HG03520 (cell line): Measurements from ENCODE around the gene PPDPF.
A peak's percentile ranks its signal among the peaks of the same experiment; 100 is the strongest.

ENCODE experiments used
- ATAC-seq: cut with Tn5 transposase; IDR thresholded peaks from one replicate; pipeline ENCODE4 v1.9.1; 2021; ENCODE audit warnings: mild to moderate bottlenecking, moderate library complexity; ENCODE audit not compliant: unreplicated experiment

PPDPF gene

DNA sequence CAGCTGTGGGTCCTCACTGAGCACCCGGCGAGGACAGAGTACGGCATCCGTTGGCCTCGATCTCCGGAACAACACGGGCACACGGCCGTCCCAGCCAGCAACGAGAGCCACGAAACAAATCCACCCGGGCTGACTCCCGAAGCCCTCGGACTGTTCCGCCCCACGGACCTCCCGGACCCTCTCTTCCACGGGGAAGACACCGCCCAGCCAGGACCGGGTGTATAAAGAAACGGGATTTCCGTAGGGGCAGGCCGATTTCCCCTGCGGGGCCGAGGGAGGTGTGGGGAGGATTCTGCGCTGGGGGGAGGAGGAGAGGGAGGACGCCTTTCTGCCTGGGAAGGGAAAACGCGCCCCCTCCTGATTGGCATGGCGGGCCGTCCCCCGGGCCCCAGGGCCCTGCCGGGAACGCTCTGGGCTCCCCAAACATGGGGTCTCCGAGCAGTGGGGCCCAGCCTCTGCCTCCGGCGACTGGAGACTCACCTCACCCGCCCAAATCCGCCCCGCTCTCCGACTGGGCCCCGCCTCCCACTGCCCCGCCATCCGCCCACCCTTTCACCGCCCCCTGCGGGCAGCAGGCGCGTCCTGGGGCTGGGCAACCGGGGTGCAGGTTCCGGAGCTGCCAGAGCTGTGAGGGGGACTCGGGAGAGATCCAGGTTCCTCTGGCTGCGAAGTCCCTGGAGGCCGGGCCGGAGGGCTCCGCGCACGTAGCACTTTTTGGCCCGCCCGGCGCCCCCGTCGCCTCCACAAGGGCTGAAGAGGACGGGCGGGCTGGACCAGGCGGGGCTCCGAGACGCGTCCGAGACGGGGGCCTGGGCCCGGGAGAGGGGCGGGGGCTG, 679 bp upstream of the PPDPF start:
- peak; percentile 22 for ATAC-seq

DNA sequence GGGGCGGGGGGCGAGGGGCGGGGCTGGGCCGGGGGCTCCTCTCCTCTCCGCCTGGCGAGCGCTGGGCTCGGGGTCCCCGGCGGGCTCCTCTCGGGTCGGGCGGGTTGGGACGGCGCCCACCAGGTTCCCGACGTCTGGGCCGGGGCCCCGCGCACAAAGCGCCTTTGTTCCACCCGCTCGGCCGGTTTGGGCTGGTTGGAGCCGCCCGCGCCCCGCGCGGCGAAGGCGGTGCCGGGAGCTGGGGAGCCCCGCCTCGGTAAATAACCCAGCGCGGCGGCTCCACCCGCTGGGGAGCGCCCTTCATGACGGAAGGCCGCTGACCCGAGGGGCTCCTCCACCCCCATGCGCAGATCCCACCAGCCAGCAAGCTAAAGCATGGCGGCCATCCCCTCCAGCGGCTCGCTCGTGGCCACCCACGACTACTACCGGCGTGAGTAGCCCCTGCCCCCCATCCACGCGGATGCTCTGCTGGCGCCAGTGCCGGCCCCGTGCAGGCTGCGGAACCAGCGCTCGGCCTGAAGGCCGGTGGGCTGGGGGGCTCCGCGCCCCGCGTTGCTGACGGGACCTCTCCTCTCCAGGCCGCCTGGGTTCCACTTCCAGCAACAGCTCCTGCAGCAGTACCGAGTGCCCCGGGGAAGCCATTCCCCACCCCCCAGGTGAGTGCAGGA, 503 bp downstream of the PPDPF start:
- peak; percentile 27 for ATAC-seq

DNA sequence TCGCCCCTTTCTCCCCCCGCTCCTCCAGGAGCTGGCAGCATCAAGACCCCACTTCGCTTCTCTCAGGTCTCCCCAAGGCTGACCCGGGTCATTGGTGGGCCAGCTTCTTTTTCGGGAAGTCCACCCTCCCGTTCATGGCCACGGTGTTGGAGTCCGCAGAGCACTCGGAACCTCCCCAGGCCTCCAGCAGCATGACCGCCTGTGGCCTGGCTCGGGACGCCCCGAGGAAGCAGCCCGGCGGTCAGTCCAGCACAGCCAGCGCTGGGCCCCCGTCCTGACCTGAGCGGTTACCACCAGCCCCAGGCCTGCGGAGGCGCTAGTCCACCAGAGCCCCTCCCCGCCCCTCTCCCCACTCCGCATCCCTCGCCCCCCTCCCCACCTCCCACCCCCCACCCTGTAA, 1.0 kb downstream of the PPDPF start:
- ATAC-seq = no peak

DNA sequence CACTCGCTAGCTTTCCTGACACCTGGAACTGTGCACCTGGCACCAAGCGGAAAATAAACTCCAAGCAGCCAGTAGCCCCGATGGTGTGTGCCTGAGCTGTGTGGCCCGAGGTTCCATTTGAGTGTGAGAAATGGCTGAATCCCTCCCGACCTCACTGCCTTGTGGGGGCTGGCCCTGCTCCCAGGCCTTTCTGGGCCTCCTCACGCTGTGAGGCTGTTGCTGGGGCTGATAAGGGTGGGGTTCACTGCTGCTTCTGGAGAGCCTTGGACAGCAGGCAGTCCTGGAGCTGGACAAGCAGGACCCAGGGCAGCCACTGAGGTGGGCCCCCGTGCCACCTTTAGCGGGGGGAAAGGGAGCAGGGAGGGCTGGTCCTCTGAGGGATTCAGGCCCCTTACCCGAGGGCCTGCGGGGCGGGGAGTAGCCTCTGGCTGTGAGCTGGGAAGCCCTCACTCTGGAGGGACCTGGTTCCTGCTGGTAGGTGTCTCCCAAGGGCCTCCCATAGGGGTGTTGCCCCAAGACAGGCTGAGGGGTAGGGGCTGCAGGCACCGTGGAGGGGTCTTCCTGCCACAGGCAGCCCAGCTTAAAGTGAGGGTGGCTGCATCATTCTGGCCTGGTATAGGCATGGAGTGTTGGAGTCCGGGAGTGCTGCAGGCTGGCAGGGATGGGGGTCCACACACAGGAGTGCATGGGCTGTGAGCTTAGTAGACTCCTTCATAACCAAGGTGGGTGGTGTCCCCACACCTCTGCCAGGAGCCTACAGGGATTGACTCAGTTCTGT, 1.7 kb downstream of the PPDPF start:
- ATAC-seq = no peak

GRCh38 chr20:63522981-63523611, 2.5 kb downstream of the PPDPF start:
- no peak for ATAC-seq

DNA sequence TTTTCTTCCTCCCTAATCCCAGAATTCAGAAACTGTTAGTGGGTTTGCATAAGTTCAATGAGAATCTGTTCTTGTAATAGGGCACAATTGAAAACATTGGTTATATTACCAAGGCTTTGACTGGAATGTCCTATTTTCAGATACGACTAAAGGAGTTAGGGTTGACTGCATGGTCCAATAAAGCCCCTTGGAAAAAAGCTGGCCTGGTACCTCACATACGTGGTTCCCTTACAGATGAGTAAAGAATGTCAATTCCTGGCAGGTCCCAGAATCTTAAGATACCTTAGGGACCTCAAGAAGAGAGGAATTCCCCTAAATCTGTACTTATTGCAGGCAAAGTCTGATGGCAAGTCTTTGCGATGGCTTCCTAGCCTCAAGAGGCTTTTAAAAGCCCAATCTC, 4.6 kb downstream of the PPDPF start:
- no peak for ATAC-seq

DNA sequence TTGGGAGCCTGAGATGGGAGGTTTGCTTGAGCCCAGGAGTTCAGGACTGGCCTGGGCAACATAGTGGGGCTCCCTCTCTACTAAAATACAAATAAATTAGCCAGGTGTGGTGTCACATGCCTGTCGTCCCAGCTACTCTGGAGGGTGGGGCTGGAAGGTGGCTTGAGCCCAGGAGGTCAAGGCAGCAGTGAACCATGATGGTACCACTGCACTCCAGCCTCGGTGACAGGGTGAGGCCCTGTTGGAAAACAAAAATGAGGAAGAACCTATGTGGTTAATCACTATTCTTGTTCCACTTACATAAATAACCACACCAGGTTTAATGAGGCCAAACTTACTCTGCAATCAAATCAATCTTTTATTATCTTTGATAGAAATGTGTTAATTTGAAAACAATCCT, 5.4 kb downstream of the PPDPF start:
- ATAC-seq = no peak

DNA sequence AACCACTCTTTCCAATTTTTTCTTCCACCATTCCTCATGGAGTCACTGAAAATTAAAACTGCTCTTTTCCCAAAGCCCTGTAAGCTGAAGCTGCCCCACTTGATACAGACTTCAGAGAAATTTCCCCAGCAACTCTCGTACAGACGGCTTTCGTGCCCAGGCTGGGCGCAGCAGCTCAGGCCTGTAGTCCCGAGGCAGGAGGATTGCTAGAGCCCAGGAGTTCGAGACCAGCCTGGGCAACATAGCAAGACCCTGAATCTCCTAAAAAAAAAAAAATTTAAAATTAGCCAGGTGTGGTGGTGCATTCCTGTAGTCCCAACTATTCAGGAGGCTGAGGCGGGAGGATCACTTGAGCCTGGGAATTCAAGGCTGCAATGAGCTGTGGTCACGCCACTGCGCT, 6.6 kb downstream of the PPDPF start:
- no peak for ATAC-seq

- no peak for ATAC-seq
These were observed 8.8 kb downstream of the PPDPF start for GRCh38 chr20:63529180-63529860.

DNA sequence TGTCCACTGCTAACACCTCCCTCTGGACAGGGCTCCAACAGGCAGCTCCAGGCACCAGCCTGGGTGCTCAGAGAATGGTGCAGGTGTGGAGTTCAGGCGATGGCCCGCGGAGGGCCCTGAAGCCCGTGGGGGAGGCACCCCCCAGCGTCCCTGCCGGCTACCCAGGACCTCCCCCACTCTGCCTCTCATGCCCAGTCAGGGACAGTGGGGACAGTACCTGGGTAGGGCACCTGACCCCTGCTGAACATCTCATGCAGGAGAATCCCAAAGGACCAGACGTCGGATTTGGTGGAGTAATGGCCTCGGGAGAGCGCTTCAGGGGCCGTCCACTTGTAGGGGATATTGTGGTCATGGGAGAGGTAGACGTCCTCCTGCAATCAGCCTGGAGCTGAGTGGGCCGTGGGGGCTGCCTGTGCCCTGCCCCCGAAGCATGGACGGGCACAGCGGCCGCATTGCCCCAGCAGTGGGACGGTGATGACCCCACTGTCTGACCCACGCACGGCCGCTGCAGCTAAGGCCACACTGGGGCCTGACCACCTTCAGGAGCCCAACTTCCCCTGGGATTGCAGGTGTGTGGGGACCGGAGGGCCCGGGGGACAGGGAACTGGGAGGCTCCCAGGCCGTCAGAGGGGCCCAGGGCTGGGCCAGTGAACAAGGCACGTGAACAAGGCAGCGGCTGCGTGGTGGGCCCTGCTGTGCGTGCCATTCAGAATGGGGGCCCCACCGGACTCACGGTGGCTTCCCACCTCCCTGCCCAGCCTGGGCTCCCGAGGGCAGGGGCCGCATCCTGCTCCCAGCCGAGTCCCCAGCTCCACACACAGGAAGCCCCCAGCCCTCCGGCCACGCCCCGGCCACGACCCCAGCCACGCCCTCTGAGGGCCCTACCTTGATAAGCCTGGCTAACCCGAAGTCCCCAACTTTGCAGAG, 9.6 kb downstream of the PPDPF start:
- no peak for ATAC-seq

- no peak for ATAC-seq
These were observed 10.2 kb downstream of the PPDPF start for GRCh38 chr20:63530788-63531160.

DNA sequence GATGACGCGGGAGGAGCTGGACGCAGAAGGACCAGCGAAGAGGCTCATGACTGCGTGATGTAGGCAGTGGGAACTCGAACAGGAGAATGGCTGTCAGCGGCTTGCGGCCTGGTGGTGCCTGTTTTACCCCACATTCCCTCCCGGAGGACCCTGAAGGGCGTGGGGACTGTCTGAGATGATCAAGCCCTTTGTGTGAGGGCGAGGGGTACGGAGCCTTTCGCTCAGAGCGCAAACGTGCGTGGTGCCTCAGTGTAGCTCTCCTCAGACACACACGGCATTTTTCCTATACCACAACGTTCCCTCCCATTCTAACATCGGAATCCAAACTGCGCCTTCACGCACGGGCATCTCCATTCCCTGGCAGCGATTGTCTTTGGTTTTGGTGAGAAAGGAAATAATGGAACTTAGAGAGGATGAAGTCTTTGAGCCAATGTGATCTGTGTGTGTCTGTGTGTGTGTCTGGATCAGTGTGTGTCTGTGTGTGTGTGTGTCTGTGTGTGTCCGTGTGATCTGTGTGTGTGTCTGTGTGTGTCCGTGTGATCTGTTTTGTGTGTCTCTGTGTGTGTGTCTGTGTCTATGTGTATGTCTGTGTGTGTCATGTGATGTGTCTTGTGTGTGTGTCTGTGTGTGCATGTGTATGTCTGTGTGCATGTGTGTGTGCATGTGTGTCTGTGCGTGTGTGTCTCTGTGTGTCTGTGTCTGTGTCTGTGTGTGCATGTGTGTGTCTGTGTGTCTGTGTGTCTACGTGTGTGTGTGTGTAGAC, 11.3 kb downstream of the PPDPF start:
- ATAC-seq = no peak

DNA sequence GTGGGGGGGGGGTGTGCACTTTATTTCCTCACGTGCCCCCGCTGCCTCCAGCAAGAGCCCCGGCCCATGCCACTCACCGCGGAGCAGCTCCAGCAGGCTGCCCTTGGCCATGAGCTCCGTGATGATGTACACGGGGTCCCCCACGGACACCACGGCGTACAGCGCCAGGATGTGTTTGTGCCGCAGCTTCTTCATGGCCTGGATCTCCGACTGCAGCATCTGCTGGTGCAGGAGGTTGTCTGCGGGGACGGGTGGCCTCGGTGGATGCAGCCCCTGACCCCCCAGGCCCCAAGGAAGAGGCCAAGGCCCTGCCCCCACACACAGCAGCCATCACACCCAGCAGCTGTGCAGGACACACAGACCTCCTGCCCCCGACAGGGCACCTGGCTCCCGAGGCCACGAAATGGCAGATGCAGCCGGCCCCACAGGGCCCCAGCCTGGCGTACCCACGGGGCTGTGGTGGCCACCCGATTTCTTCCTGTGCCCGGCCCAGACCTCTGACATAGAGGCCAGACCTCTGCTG, 11.9 kb downstream of the PPDPF start:
- no peak for ATAC-seq

DNA sequence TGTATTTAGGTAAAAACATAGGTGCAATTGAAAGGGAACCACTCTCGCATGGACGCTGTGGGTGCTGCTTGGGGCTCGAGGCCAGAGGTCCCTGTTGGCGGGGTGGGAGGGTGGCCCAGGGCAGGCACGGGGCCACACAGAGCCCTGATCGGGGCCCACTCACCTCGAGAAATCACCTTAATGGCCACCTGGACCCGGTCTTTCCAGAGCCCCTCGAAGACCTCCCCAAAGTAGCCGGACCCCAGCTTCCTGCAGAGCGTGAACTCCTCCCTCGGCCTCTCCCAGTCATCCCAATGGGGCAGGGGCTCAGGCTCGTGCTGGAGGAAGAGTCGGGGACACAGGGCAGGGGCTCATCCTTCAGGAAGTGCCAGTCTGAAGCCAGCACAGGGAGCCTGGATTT, 12.8 kb downstream of the PPDPF start:
- ATAC-seq = no peak

DNA sequence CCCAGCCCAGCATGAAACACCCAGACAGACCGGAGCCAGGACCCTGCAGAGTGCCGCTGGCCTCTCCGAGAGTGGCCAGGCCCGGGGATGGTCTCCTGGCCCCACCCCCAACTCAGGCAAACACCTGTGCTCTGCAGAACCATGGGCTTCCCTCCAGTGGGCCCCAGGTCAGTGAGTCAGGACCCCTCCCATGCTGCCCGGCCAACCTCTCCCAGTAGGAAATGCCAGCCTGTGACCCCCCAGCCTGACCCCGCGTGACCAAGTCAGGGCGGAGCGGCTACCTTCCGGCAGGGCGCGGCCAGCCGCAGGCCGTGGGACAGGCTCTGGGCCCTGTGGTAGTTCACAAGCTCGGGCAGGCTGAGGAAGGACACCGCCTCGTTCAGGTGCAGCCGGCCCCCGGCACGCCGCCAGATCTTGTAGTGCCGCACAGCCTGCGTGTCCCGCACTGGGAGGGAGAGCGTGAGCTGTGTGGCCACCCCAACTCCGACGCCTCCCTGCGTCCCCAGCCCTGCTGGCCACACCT, 13.4 kb downstream of the PPDPF start:
- ATAC-seq = no peak

DNA sequence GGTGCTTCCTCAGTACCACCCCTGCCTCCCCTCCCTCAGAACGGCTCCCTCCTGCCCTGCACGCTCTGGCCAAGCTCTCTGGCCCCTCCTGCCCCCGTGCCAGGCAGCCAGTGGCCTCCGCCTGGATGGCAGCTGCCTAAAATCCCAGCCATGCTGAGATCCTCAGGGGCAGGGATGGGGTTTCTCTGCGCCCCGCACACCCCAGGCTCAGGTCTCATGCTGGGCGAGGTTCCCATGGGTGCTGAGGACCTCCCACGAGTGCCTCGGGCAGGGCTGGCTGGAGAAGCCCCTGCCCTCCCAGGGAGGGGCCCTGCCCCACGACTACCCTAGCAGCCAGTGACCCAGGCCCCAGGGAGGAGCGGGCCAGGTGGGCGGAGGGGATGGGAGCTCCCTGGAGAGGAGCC, 13.9 kb downstream of the PPDPF start:
- no peak for ATAC-seq

DNA sequence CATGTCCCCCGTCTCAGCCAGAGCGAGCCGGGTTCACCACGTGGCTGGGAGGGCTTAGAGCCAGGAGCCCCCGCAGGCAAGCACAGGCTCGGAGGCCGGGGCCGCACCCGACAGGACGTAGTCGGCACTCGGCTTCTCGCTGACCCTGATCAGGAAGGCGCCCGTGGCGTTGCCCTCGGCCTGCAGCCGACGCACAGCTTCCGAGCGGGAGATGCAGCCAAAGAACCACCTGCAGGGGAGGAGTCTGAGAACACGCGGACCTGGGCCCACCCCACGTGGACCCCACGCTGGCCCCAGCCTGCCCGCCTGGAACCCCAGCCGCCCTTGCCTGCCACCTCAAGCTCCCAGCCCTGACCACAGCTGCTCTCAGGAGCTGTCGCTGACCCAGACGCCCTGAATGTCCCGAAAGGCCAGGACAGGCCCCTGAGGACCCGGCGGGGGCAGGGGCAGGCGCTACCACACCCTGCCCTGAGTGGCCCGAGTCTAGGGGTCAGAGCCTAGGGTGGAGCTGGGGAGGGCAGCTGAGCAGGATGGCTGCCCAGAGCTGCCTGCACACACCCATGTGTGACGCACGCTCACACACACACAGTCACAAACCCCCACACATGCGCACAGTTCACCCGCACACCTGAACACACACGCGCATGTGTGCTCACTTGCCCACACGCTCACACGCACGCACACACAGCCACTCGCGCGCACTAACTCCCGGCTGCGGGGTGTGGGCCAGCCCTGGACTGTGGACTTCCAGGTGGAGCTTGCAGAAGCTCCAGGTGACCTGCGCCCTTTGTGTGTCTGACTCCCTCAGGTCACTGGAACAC, 14.5 kb downstream of the PPDPF start:
- ATAC-seq = no peak
